ENCODE results near the gene PLA2G2F.

PLA2G2F gene

DNA sequence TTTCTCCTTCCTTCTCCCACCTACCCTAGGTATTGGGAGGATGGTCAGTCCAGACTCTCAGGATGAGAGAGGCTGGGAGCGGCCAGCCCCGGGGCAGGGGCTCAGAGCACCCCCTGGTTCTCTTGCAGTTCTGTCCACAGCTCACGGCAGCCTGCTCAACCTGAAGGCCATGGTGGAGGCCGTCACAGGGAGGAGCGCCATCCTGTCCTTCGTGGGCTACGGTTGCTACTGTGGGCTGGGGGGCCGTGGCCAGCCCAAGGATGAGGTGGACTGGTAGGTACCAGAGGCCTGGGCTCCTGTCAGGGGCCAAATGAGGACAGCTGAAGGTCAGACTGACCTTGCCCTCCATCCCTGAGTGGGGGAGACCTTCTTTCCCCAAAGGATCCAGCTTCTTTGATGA, 4.2 kb downstream of the PLA2G2F start:
- DNase-seq = no peak

DNA sequence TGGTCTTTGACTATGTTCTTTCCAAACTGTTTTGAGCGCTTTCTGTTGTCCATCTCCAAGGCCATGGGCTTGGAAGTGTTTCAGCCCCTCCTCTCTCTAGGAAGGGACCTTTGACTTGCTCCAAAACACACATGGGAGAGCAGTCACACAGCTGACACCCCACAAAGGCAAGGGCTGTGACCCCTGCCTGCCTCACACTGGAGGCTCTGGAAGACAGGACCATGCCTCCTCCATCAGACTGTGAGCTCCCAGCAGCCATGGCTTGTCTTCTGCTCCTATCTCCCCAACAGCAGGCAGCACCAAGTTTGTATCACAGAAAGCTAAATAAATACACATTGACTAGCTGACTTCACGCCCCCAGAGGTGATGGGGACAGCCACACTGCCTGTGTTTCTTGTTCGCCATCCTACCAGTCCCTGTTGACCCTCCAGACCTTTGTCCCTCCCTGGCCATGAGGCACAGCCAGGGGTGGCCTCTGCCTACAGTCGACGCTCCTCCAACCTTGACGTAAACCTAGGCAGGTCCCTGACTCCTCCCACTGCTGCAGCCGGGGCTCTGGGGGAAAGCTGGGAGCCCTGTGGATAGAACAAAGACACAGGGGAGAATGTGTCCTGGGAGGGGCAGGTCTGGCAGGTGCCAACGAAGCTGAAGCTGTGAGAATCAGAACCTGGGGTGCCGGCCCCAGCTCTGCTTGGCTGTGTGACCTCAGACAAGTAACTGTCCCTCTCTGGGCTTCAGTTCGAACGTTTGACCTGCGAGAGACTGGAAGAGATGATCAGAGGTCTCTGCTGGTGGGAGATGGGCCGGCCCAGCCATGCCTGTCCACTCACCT, 4.8 kb downstream of the PLA2G2F start:
- no peak for DNase-seq

DNA sequence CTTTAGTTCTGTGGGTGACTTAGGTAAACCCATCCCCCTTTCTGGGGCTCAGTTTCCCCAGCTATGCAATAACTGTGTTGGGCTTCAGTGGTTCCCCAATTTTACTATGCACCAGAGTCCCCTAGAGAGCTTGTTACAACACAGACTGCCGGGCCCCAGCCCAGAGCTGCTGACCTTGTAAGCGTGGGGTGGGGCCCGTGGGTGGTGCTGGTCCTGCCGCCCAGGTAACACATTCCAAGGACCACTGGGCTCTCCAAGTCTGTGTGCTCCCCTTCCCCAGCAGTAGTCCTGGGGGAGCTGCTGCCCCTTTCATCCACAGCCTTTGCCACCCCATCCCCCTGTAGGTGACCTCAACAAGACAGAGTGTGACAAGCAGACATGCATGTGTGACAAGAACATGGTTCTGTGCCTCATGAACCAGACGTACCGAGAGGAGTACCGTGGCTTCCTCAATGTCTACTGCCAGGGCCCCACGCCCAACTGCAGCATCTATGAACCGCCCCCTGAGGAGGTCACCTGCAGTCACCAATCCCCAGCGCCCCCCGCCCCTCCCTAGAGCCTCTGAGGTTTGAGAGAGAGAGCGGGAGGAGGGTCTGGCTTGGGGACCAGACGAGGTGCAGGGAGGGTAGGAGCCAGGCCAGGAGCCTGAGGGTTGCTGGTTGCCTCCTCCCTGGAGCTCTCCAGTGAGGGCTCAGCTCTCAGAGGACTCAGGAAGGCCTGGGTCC, 8.9 kb downstream of the PLA2G2F start:
- no peak for DNase-seq

DNA sequence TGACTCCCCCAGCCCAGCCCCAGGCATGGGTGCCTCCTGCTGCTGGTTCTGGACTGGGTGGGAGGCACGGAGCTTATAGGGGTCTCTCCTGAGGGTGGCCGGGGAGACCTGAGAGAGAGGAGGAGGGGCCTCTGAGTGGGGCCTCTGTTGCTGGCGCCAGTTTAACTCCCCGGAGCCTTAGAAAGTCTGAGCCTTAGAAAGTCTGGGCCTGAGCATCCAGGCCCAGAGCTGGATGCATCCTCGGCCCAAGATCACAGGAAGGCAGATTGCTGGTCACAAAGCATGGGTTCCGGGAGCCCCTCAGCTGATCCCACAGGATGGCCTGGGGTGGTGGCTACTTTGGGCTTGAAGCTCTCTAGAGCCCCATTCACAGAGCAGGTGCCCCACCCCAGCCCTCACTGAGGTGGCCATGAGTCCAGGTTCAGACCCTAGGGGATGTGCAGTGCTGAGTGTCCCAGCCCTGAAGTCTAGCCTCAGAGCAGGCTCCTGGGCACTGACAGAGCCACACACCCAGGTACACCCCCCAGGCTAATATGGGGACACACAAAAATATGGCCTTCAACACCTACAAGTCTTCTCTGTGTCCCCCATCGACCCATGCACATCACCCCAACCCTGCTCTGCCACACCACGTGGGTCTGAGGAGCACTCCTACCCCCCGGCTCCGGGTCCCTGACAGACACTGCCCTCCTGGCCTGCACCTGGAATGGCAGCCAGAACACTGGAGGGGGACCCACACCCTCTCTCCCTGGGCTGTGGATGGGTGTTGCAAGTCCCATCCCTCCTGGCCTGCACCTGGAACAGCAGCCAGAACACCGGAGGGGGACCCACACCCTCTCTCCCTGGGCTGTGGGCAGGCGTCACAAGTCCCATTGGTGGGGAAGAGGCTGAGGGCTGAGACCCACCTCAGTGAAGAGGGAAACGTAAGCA, 9.7 kb downstream of the PLA2G2F start:
- no peak for DNase-seq

DNA sequence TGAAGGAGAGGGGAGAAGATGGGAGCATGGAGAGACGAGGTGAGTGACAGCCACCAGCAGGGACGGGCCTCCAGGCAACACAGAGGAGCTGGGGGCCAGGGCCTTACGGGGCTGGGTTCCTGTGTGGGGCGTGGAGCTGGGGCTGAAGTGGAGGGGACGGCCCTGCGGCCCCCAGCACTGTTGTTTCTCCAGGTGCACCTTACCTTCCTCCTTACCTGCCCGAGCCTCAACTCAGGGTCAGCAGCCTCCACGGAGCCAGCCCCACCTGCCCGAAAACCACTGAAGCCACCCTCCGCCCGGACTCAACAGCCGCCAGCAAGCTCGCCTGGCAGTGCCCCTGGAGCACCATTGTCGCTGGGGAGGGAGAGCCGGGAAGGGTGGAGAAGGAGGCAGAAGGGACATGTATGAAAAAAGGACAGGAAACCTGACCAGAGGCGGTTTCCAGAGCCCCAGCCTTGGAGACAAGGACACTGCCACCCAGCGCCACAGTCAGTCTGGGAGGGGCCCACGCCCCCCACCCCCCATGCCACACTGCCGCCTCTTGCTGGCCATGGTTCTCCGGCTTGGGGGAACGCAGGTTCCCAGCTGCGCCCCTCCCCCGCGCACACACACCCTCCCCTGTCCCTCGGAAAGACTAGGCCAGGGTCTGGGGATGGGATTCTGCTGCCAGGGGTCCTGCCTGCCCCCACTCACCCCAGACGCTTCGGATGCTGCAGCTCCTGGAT, 10.6 kb downstream of the PLA2G2F start:
- no peak for DNase-seq

DNA sequence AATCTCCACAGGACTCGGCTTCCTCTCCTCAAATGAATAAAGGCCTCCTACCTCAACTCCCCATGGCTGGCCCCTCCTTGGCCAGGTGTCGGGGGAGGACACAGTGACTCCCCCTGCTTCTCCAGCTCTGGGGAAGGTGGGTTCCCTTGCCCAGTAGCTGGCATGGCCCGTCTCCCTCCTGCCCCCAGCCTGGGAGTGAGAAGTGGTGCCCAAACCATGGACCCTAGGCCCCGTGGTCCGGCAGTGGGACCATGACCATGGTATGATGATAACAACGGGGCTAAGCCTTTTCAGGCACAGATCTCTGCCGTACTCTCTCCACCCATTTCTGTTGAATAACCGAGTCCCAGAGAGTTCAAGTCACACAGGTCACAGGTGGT, 11.2 kb downstream of the PLA2G2F start:
- DNase-seq = no peak

DNA sequence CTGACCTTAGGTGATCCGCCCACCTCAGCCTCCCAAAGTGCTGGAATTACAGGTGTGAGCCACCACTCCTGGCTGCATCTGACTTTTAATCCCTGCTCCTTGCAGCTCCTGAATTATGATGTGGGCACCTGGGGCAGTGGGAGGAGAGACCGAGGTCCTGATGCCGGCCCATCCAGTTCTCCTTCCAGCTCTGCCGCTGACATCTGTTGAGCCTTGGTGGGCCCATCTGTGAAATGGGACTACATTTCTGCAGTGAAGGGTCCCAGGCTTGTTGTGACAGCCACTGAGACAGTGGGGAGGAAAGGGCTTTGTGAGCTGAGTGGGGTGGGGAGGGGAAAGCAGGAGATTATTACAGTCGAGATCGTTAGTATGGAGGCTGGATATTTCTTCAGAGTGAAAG, 11.8 kb downstream of the PLA2G2F start:
- DNase-seq = no peak

DNA sequence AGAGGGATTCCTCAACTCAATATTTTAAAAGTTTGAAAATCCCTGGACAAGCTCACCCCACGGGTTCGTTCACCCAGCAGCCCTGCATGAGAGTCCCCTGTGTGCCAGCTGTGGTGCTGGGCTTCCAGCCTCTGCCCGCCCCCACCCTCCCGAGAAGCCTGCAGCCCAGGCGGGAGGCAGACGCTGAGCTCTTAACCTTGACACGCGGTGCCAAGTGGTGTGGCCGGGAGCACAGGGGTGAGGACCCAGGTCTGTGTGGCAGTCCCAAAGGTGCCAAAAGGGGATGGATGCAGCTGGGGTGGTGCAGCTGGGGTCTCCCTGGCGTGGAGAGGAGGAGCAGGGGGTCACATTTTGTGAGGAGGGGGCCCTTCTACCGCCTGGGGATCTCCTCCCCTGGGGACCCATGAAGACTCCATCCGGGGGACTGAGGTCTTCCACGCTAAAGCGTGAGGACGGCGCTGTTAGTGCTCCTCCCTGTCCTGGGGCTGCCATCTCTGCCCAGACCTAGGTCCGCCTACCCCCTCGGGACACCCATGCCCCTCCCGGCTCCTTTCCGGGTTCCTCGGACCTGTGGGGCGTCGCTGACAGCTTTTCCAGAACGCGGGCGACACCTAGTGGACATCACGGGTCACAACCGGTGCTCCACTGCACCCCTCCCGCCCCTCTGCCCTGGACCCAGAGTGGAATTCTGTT, 12.9 kb downstream of the PLA2G2F start:
- peak; percentile 80 to 88 (median 85) for DNase-seq

DNA sequence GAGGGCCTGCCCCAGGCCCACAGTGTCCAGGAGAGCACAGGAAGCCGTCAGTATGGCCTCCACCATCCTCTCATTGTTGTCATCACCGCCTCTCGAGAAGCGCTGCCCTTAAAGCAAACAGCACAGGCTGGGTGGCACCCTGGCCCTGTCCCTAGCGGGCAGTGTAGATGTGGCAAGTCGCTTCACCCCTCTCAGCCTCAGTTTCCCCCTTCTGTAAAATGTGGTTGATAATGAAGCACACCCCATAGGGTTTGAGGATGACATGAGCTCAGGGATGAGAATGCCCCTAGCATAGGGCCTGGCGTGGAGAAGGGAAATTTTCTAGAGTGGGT, 13.4 kb downstream of the PLA2G2F start:
- no peak for DNase-seq

DNA sequence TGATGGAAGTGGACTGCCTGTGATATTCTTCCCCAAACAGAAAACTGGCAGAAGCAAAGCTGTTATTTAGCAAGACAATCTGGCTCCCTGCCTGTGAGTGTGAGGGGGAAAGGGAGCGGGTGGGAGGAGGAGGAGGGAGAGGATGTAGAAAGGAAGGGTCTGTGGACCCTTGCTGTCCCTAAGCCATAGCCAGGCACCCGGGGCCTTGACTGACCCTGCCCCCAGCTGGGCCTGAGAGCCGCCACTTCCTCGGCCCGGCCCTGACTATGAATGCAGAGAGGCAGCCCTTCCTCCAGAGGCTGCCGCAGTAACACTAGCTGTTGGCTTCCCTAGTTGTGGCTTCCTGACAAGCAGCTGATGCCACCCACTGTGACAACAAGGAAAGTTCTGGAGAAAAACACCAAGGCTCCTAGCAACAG, 13.9 kb downstream of the PLA2G2F start:
- peak; percentile 40 to 49 (median 46) for DNase-seq

DNA sequence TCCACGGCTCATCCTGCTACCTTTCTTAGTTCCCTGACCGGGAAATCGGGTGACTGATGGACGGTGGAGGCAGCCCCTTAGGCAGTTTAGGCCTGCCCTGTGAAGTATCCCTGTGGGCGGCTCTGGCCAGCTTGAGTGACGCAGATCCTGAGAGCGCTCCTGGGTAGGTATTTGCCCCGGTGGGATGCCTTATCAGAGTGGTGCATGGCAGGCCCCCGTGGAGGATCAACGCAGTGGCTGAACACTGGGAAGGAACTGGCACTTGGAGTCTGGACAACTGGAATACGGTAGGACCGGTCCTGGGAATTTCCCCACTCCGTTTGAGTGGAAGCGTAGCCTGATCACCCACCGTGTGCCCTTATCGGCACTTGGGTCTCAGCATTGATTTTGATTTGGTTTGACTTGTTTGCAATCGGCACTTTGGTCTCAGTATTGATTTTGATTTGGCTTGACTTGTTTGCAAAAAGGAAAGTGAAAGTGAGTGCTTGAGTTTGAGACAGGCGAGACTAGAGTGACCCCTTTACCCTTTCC, 15.2 kb downstream of the PLA2G2F start:
- peak in 1 of 3 donors; percentile 22 for DNase-seq

DNA sequence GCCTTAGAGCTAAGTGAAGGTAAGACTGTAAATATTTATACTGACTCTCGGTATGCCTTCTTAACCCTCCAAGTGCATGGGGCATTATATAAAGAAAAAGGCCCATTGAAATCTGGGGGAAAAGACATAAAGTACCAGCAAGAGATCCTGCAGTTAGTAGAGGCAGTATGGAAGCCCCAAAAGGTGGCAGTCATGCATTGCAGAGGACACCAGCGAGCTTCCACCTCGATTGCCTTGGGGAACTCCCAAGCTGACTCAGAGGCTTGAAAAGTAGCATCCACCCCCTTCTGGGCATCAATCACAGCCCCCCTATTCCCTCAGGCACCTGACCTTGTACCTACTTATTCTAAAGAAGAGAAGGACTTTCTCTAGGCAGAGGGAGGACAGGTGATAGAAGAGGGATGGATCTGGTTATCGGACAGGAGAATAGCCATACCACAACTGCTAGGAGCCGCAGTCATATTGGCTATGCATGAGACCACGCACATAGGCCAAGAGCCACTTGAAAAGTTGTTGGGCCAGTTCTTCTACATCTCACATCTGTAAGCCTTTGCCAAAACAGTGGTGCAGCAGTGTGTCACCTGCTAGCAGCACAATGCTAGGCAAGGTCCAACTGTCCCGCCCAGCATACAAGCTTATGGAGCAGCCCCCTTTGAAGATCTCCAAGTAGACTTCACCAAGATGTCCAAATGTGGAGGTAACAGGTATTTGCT, 19.4 kb downstream of the PLA2G2F start:
- DNase-seq = no peak

DNA sequence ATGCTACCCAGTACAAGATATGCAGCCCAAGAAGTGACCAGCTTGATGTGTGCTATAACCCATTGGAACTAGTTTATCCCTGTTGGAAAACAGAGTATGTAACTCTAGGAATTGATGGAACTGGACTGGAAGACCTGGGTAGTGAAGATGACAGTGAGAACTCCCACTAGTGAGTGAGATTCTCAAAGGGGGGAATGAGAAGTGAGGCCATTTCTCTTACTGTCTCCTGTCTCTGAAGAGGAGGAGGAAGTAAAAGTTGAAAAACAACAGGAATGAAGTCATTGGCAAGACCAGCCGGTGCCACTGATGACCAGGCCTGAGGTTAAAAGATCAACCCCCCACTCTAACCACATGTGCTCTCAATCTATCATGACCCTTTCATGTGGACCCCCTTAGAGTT, 20.9 kb downstream of the PLA2G2F start:
- peak in 1 of 3 donors; percentile 20 for DNase-seq

DNA sequence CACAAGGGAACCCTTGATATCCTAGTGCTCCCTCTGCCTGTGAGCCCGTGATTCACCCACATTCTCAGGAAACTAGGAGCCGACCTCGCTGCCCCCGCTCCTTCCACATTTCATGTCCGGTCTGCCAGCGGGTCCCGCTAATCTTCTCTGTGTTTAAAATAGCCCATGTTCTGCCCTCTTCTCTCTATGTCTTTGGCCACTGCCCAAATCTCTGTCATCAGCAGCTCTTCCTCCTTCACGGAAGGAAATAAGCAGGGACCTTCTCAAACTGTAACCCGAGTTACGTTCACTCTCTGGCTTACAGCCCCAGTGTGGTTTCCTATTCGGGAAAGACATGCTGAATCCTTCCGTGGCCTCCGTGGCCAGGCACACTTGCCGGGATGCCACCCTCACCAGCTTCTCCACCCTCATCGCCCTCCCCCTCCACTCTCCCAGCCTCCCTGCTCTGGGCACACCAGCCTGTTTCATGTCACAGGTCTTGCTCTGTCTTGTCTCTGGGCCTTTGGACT, 25.6 kb downstream of the PLA2G2F start:
- peak in 2 of 3 donors; percentile 31 to 38 for DNase-seq

DNA sequence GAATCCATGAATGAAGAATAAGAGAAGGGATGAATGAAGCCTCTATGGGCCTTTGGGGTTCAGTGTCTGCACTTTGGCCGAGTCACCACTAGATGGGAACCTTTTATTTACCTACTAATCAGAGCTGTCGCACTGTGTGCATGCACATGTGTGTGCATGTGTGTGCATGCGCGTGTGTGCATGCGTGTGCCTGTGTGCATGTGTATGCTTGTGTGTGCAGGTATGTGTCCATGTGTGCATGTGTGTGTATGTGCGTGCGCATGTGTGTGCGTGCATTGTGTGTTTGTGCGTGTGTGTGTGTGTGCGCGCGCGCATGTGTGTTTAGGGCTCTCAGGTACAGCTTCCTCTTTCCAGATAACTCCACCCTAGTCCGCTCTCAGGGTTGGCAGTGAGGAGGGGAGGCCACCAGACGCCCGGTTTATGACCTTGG, 26.4 kb downstream of the PLA2G2F start:
- no peak for DNase-seq

DNA sequence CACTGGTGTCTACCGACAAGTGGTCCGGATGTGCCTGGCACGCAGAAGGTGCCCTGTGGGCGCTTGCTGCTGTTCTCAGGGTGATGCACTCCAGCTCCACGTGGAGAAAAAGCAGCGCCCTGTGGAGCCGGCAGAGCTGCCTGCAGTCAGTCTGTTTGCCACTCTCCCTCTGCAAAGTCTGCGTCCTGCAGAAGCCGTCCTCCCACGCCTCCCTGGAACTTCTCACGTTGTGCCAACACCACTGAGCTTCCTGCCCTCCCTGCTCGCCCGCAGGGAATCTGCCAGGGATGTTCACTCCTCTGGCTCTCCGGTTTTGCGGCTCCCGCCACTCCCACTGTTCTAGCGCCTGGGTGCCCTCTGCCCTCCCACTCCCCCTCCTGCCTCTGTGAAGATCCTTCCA, 26.9 kb downstream of the PLA2G2F start:
- no peak for DNase-seq

DNA sequence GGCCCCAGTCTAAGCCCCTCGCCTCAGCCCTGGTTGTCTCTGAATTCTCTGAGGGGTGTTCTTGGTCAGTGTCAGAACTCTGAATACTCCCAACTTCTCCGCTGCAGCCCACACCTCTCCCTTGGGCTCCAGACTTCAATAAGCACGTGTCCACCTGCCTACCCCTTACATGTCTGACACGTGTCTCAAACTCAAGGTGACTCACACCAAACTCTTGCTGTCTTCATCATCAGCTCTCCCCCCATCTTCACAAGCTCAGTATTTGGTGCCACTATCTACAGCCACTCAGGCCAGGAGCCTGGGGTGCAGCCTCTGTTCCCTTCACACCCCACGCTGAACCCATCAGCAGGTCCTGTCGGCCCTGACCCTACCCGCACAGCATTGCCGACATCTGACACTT, 28.0 kb downstream of the PLA2G2F start:
- DNase-seq = no peak

DNA sequence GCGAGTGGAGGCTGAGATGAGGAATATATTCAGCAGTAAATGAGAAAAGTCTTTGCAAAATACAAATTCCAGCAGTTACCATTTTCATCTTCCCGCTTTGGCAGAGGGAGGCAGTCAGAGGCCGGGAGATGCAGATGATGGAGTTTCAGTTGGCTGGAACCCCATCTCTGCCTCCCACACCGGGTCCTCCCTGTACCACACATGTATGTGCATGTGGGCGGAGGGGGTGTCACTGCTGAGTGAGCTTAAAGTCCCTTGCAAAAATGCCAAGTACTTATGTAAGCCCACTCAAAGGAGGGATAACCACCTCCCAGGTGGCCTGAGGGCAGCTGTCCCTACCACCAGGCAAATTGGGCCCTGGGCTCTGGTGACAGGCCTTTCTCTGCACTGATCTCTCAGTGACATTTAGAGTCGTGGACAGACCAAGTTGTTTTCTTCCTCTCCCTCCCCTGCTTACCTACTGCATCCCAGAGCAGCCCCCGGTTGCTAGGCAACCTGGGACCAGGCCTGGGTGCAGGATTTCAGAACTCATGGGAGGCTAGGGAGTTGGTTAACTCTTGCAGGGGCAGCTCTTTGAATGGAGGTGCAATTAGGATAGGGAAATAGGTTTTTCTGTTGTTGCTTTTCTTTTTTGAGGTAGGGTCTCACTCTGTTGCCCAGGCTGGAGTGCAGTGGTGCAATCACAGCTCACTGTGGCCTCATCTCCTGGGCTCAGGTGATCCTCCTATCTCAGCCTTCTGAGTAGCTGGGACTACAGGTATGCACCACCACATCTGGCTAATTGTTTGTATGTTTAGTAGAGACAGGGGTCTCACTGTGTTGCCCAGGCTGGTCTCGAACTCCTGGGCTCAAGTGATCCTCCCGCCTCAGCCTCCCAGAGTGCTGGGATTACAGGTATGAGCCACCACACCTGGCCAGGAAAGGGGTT, 29.7 kb downstream of the PLA2G2F start:
- no peak for DNase-seq

DNA sequence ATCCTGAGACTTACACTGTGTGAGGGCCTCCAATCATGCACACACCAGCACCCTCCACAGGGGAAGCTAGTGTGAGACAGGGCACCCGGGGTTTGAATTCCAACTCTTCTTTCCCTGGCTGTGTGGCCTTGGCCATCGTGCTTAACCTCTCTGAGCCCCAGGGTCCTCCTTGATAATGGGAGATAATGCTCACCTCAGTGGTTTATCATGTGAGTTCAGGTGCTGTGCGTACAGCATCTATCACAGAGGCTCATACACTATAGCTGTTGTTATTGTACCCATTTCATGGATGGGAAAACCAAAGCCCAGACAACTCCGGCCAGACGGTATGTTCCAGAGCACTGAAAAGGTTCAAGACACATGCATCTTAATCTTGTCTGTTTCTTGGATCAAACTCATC, 30.8 kb downstream of the PLA2G2F start:
- DNase-seq = no peak
